HepG2 (cell line): ENCODE results near the gene CRIP1. TPM values are rescaled to one million over a fixed set of nuclear protein-coding genes. Genes with fewer than 3 reads are reported as not detected.

ENCODE experiments used
- ATF3 ChIP-seq: sonication (generic); formaldehyde crosslinking; IDR thresholded peaks from 2 replicates; pipeline ENCODE4 v1.4.0; 2020; ENCODE audit warnings: missing genetic modification reagents
- FOXO1 ChIP-seq: sonication (generic); formaldehyde crosslinking; IDR thresholded peaks from 2 replicates; pipeline ENCODE4 v1.4.0; 2020; ENCODE audit warnings: missing genetic modification reagents
- GLI4 ChIP-seq: sonication (generic); formaldehyde crosslinking; IDR thresholded peaks from 2 replicates; pipeline ENCODE4 v1.5.1; 2020; ENCODE audit warnings: missing genetic modification reagents, mild to moderate bottlenecking, moderate library complexity, borderline replicate concordance
- HHEX ChIP-seq: IDR thresholded peaks from 2 replicates; pipeline ENCODE4 v1.6.1; 2016; ENCODE audit warnings: control low read depth
- KDM4B ChIP-seq: sonication (generic); formaldehyde crosslinking; IDR thresholded peaks from 2 replicates; pipeline ENCODE4 v1.4.0; 2020; ENCODE audit warnings: missing genetic modification reagents
- MTA3 ChIP-seq: sonication (generic); formaldehyde crosslinking; IDR thresholded peaks from 2 replicates; pipeline ENCODE4 v1.4.0; 2020; ENCODE audit warnings: missing genetic modification reagents
- MTF1 ChIP-seq: sonication (generic); formaldehyde crosslinking; IDR thresholded peaks from 2 replicates; pipeline ENCODE4 v1.5.0; 2020; ENCODE audit warnings: missing genetic modification reagents
- NFIB ChIP-seq: sonication (generic); formaldehyde crosslinking; IDR thresholded peaks from 2 replicates; pipeline ENCODE4 v1.9.0; 2021; ENCODE audit warnings: missing genetic modification reagents, mild to moderate bottlenecking, borderline replicate concordance
- NKX3-1 ChIP-seq: sonication (generic); formaldehyde crosslinking; IDR thresholded peaks from 2 replicates; pipeline ENCODE4 v1.5.0; 2020; ENCODE audit warnings: missing genetic modification reagents
- PAWR ChIP-seq: sonication (generic); formaldehyde crosslinking; IDR thresholded peaks from 2 replicates; pipeline ENCODE4 v1.4.0; 2020; ENCODE audit warnings: missing genetic modification reagents, mild to moderate bottlenecking, borderline replicate concordance
- RERE ChIP-seq: IDR thresholded peaks from 2 replicates; pipeline ENCODE4 v1.6.1; 2016; ENCODE audit warnings: low read depth, missing genetic modification reagents, missing compliant biosample characterization
- RFXANK ChIP-seq: IDR thresholded peaks from 2 replicates; pipeline ENCODE4 v1.6.1; 2016
- ZBTB39 ChIP-seq: sonication (generic); formaldehyde crosslinking; IDR thresholded peaks from 2 replicates; pipeline ENCODE4 v1.5.0; 2020; ENCODE audit warnings: missing genetic modification reagents
- ZC3H4 ChIP-seq: sonication (generic); formaldehyde crosslinking; IDR thresholded peaks from 2 replicates; pipeline ENCODE4 v1.4.0; 2020; ENCODE audit warnings: missing genetic modification reagents, borderline replicate concordance
- ZFP41 ChIP-seq: sonication (generic); formaldehyde crosslinking; IDR thresholded peaks from 2 replicates; pipeline ENCODE4 v1.4.0; 2020; ENCODE audit warnings: mild to moderate bottlenecking, missing genetic modification reagents, borderline replicate concordance
- ZFX ChIP-seq: sonication (generic); formaldehyde crosslinking; IDR thresholded peaks from 2 replicates; pipeline ENCODE4 v1.4.0; 2020; ENCODE audit warnings: mild to moderate bottlenecking, low read depth, missing genetic modification reagents, moderate library complexity
- ZKSCAN5 ChIP-seq: sonication (generic); formaldehyde crosslinking; IDR thresholded peaks from 2 replicates; pipeline ENCODE4 v1.5.1; 2020; ENCODE audit warnings: mild to moderate bottlenecking, missing genetic modification reagents
- ZNF354B ChIP-seq: sonication (generic); formaldehyde crosslinking; IDR thresholded peaks from 2 replicates; pipeline ENCODE4 v1.8.0; 2022; ENCODE audit warnings: mild to moderate bottlenecking, missing genetic modification reagents
- ZNF543 ChIP-seq: sonication (generic); formaldehyde crosslinking; IDR thresholded peaks from 2 replicates; pipeline ENCODE4 v1.4.0; 2020; ENCODE audit warnings: mild to moderate bottlenecking, missing genetic modification reagents
- ZNF768 ChIP-seq: sonication (generic); formaldehyde crosslinking; IDR thresholded peaks from 2 replicates; pipeline ENCODE4 v1.4.0; 2020; ENCODE audit warnings: missing genetic modification reagents
- ZNF780A ChIP-seq: sonication (generic); formaldehyde crosslinking; IDR thresholded peaks from 2 replicates; pipeline ENCODE4 v1.8.0; 2022; ENCODE audit warnings: mild to moderate bottlenecking, missing genetic modification reagents, moderate library complexity
- ZSCAN5A ChIP-seq: sonication (generic); formaldehyde crosslinking; IDR thresholded peaks from 2 replicates; pipeline ENCODE4 v1.8.0; 2022; ENCODE audit warnings: mild to moderate bottlenecking, missing genetic modification reagents, borderline replicate concordance
- polyA plus RNA-seq, 8 experiments: library from polyadenylated mRNA; depleted of rRNA in 3 of 8; stranded (reverse) in 7 of 8; unstranded in 1 of 8; fragments of >200 nt; fragmentation: Illumina TruSeq in 4 of 8; extraction: Trizol in 4 of 8; gene quantifications; 2 replicates each; pipeline versions ENCODE4 v1.2.1 to v1.2.3, GENCODE V29; 2011 to 2016; ENCODE audit warnings: low read depth in 4 of 8, missing spikeins in 1 of 8, mixed read lengths in 1 of 8; ENCODE audit not compliant: insufficient read depth in 1 of 8
- total RNA-seq, 5 experiments: library from RNA; depleted of rRNA; stranded (reverse); fragments of >200 nt; fragmentation: Illumina TruSeq; extraction: Trizol; gene quantifications; 2 replicates each; pipeline ENCODE4 v1.2.3, GENCODE V29; 2016; ENCODE audit warnings: low read depth in 1 of 5

Gene CRIP1
- total and polyA plus RNA-seq, 2 of the 13 experiments (the other 11 are each of a cell fraction or from before 2014, with no cell fraction given) = 53.9 to 59.5 TPM

GRCh38 chr14:105499256-105500035 is 12.8 kb downstream of the CRIP1 start (continued):
- no peak for TF ChIP-seq MTA3
- no peak for TF ChIP-seq RFXANK (CRISPR knock-in tag)
- no peak for TF ChIP-seq ATF3
- peak; percentile 66 for TF ChIP-seq ZNF768 (CRISPR knock-in tag)
- no peak for TF ChIP-seq ZNF354B
- TF ChIP-seq ZKSCAN5 (CRISPR knock-in tag) = no peak
- no peak for TF ChIP-seq RERE (CRISPR knock-in tag)
- 0 out of 2 replicates have a peak, but pooled peaks have one; percentile 13 for TF ChIP-seq FOXO1
- no peak for TF ChIP-seq ZBTB39 (CRISPR knock-in tag)
- no peak for TF ChIP-seq MTF1
- peak; percentile 91 for TF ChIP-seq ZFX (CRISPR knock-in tag)
- TF ChIP-seq KDM4B (CRISPR knock-in tag) = peak; percentile 62; the same call in 1 of the 2 replicates
- TF ChIP-seq ZNF780A (CRISPR knock-in tag) = no peak; the same call in 1 of the 2 replicates
- TF ChIP-seq ZNF543 = peak; percentile 27; the same call in 1 of the 2 replicates
- TF ChIP-seq GLI4 (CRISPR knock-in tag) = peak; percentile 46; the same call in 1 of the 2 replicates
- no peak for TF ChIP-seq NKX3-1 (CRISPR knock-in tag)
- TF ChIP-seq HHEX = no peak
- TF ChIP-seq ZSCAN5A (CRISPR knock-in tag) = no peak
- no peak for TF ChIP-seq ZC3H4 (CRISPR knock-in tag)
- no peak for TF ChIP-seq PAWR (CRISPR knock-in tag)
- TF ChIP-seq ZFP41 = no peak; the same call in 1 of the 2 replicates
- TF ChIP-seq NFIB (CRISPR knock-in tag) = no peak
